Measurements from ENCODE around the gene CCSER1.

CCSER1 gene

GRCh38 chr4:91596718-91597117, 1469.5 kb downstream of the CCSER1 start:
- Histone ChIP-seq H3K27me3 (ENCODE audit: insufficient read depth, low read length) (no peaks in the 10 kb centered on the region), H3K4me2 (ENCODE audit: low read length) (no peak overlapping the region), H3K4me3 (ENCODE audit: low read depth, low read length, poor library complexity, severe bottlenecking) (no peak overlapping the region), H4K20me1 (ENCODE audit: insufficient read depth, low read length) (no peaks in the 10 kb centered on the region), H3K27ac (ENCODE audit: low read depth, low read length, poor library complexity, severe bottlenecking) (no peak overlapping the region), H3K36me3 (ENCODE audit: insufficient read depth, low read length) (no peaks in the 10 kb centered on the region), H3K4me1 (ENCODE audit: insufficient read depth, low read length, severe bottlenecking) (no peaks in the 10 kb centered on the region), H3K9ac (ENCODE audit: low read length) (no peak overlapping the region), H2AFZ (ENCODE audit: low read length) (no peak overlapping the region), H3F3A (ENCODE audit: insufficient read depth, low read length) (no peaks in the 10 kb centered on the region), H3K79me2 (ENCODE audit: insufficient read depth, low read length) (no peaks in the 10 kb centered on the region), H3K9me2 (ENCODE audit: low read depth, low read length) (no peaks in the 10 kb centered on the region), H3K9me3 (ENCODE audit: low read length) (no peaks in the 10 kb centered on the region)
- TF ChIP-seq EZH2 (IDR thresholded peaks at IDR 0.05; ENCODE audit: borderline replicate concordance, low read length) = no peak
- TF ChIP-seq CTCF (IDR thresholded peaks at IDR 0.05; ENCODE audit: low read length) = no peak

- no peaks in the 10 kb centered on the region for H3K9me3 ChIP-seq (ENCODE audit: low read length)
Measured at GRCh38 chr4:91598696-91599095, 1471.5 kb downstream of the CCSER1 start.

GRCh38 chr4:91600301-91600700, 1473.1 kb downstream of the CCSER1 start:
- Histone ChIP-seq H3K4me1 (ENCODE audit: insufficient read depth, low read length, severe bottlenecking) (no peaks in the 10 kb centered on the region), H3K27me3 (ENCODE audit: insufficient read depth, low read length) (no peaks in the 10 kb centered on the region), H3K9me3 (ENCODE audit: low read length) (no peaks in the 10 kb centered on the region), H3K9ac (ENCODE audit: low read length) (no peak overlapping the region), H2AFZ (ENCODE audit: low read length) (no peak overlapping the region), H3K79me2 (ENCODE audit: insufficient read depth, low read length) (no peaks in the 10 kb centered on the region), H3K4me2 (ENCODE audit: low read length) (no peak overlapping the region), H3K9me2 (ENCODE audit: low read depth, low read length) (no peaks in the 10 kb centered on the region), H3K27ac (ENCODE audit: low read depth, low read length, poor library complexity, severe bottlenecking) (no peak overlapping the region), H3F3A (ENCODE audit: insufficient read depth, low read length) (no peaks in the 10 kb centered on the region), H3K4me3 (ENCODE audit: low read depth, low read length, poor library complexity, severe bottlenecking) (no peak overlapping the region), H3K36me3 (ENCODE audit: insufficient read depth, low read length) (no peaks in the 10 kb centered on the region), H4K20me1 (ENCODE audit: insufficient read depth, low read length) (no peaks in the 10 kb centered on the region)
- TF ChIP-seq CTCF (IDR thresholded peaks at IDR 0.05; ENCODE audit: low read length) (no peak), EZH2 (IDR thresholded peaks at IDR 0.05; ENCODE audit: borderline replicate concordance, low read length) (no peak)

More at GRCh38 chr4:91598696-91599095, 1471.5 kb downstream of the CCSER1 start:
- Histone ChIP-seq H3F3A (ENCODE audit: insufficient read depth, low read length) (no peaks in the 10 kb centered on the region), H3K79me2 (ENCODE audit: insufficient read depth, low read length) (no peaks in the 10 kb centered on the region), H2AFZ (ENCODE audit: low read length) (no peak overlapping the region; the same call in 1 of the 2 replicates), H3K36me3 (ENCODE audit: insufficient read depth, low read length) (no peaks in the 10 kb centered on the region), H3K4me1 (ENCODE audit: insufficient read depth, low read length, severe bottlenecking) (no peaks in the 10 kb centered on the region), H4K20me1 (ENCODE audit: insufficient read depth, low read length) (no peaks in the 10 kb centered on the region), H3K27ac (ENCODE audit: low read depth, low read length, poor library complexity, severe bottlenecking) (no peak overlapping the region), H3K4me2 (ENCODE audit: low read length) (no peak overlapping the region), H3K27me3 (ENCODE audit: insufficient read depth, low read length) (no peaks in the 10 kb centered on the region), H3K9ac (ENCODE audit: low read length) (no peak overlapping the region), H3K9me2 (ENCODE audit: low read depth, low read length) (no peaks in the 10 kb centered on the region), H3K4me3 (ENCODE audit: low read depth, low read length, poor library complexity, severe bottlenecking) (no peak overlapping the region)
- TF ChIP-seq EZH2 (IDR thresholded peaks at IDR 0.05; ENCODE audit: borderline replicate concordance, low read length) (no peak), CTCF (IDR thresholded peaks at IDR 0.05; ENCODE audit: low read length) (no peak)

Data from OCI-LY1 (cell line).